Activated CD4-positive, alpha-beta memory T cell treated with anti-CD3 and anti-CD28 coated beads, Interleukin-2, amount 10 ng/mL, durations not matched to agents 7 days and 5 days (primary cell): ENCODE data around the gene PTPN18. TPM values are rescaled to one million over a fixed set of nuclear protein-coding genes. Genes with fewer than 3 reads are reported as not detected.

Experiments
- CTCF ChIA-PET: fragments of 350-600 bp; sonication (Branson Sonifier 250); formaldehyde crosslinking; loops from one replicate; lab custom pipeline; 2021; ENCODE audit warnings: antibody characterized with exemption, inconsistent platforms; lab: Charles Lee
- POLR2A ChIA-PET: fragments of 350-600 bp; sonication (Branson Sonifier 250); formaldehyde crosslinking; loops from one replicate; lab custom pipeline; 2021; ENCODE audit warnings: antibody characterized with exemption; lab: Charles Lee
- DNase-seq: peaks from one replicate; pipeline ENCODE4 v3.0.0-alpha.2; 2020
- H3K27ac Mint-ChIP-seq: one replicate; pipeline ENCODE4 v1.8.0; 2021; ENCODE audit warnings: mild to moderate bottlenecking, mixed read lengths
- H3K27me3 Mint-ChIP-seq: one replicate; pipeline ENCODE4 v1.8.0; 2021; ENCODE audit warnings: mixed read lengths
- H3K36me3 Mint-ChIP-seq: one replicate; pipeline ENCODE4 v1.8.0; 2021; ENCODE audit warnings: low read depth, mixed read lengths
- H3K4me1 Mint-ChIP-seq: one replicate; pipeline ENCODE4 v1.8.0; 2021; ENCODE audit warnings: mixed read lengths
- H3K4me3 Mint-ChIP-seq: one replicate; pipeline ENCODE4 v1.8.0; 2021; ENCODE audit warnings: mild to moderate bottlenecking, mixed read lengths
- H3K9me3 Mint-ChIP-seq: one replicate; pipeline ENCODE4 v1.8.0; 2021; ENCODE audit warnings: mixed read lengths
- total RNA-seq, 2 experiments: library from RNA; stranded (reverse); gene quantifications; one replicate each; pipeline ENCODE4 v1.2.3, GENCODE V29; 2021

Gene PTPN18
- total RNA-seq, 2 experiments from 2014 or later, result 98.0 to 98.6 TPM

GRCh38 chr2:130354139-130354428 lies 1.8 kb upstream of the PTPN18 start:
- peak; percentile 10 for DNase-seq
- Mint-ChIP-seq H3K9me3 (no peaks in the 10 kb centered on the region), H3K27ac (no peak overlapping the region), H3K27me3 (no peaks in the 10 kb centered on the region), H3K4me1 (peaks cover 14% of the 10 kb centered on the region), H3K36me3 (no peaks in the 10 kb centered on the region), H3K4me3 (peak overlapping the region; percentile 72)
- ChIA-PET POLR2A (interaction anchor here (1.5 to 5.7 kb wide), 4 partner anchors 12 to 23 kb away, joined by 4 to 52 read pairs (median 12); partner anchors contain the start of gene IMP4), CTCF (no interaction called here)

GRCh38 chr2:130355172-130355577 lies 681 bp upstream of the PTPN18 start:
- Mint-ChIP-seq H3K27me3 (no peaks in the 10 kb centered on the region), H3K4me1 (peaks cover 14% of the 10 kb centered on the region), H3K27ac (no peak overlapping the region), H3K9me3 (no peaks in the 10 kb centered on the region), H3K4me3 (peak overlapping the region; percentile 72), H3K36me3 (no peaks in the 10 kb centered on the region)
- no peak for DNase-seq
- CTCF ChIA-PET, result interaction anchor here (1.0 kb wide), 1 partner anchor 12 kb away, joined by 5 read pairs; no protein-coding TSS in a partner anchor
- POLR2A ChIA-PET, result interaction anchor here (1.3 to 5.7 kb wide), 5 partner anchors 13 to 174 kb away, joined by 3 to 52 read pairs (median 12); partner anchors contain the start of genes IMP4 and SMPD4

GRCh38 chr2:130357864-130358263 lies 2.0 kb downstream of the PTPN18 start:
- Mint-ChIP-seq H3K4me3 (no peak overlapping the region), H3K27me3 (peaks cover 1% of the 10 kb centered on the region), H3K36me3 (no peaks in the 10 kb centered on the region), H3K4me1 (peaks cover 14% of the 10 kb centered on the region), H3K27ac (no peak overlapping the region), H3K9me3 (no peaks in the 10 kb centered on the region)
- POLR2A ChIA-PET, result no interaction called here
- CTCF ChIA-PET, result no interaction called here
- DNase-seq, result peak; percentile 11

- CTCF ChIA-PET, result no interaction called here
- Mint-ChIP-seq H3K9me3 (no peaks in the 10 kb centered on the region), H3K36me3 (no peaks in the 10 kb centered on the region), H3K27ac (no peak overlapping the region), H3K4me1 (peaks cover 14% of the 10 kb centered on the region), H3K4me3 (no peak overlapping the region), H3K27me3 (peaks cover 1% of the 10 kb centered on the region)
- POLR2A ChIA-PET, result interaction anchor here (1.3 kb wide), 1 partner anchor 16 kb away, joined by 3 read pairs; the partner anchor contains the start of gene IMP4
- DNase-seq, result peak; percentile 9
These were observed 2.8 kb downstream of the PTPN18 start for GRCh38 chr2:130358420-130359350.

- POLR2A ChIA-PET, result interaction anchor here (1.3 kb wide), 1 partner anchor 17 kb away, joined by 3 read pairs; the partner anchor contains the start of gene IMP4
- H3K27me3 Mint-ChIP-seq, result peaks cover 1% of the 10 kb centered on the region
- CTCF ChIA-PET, result no interaction called here
- no peaks in the 10 kb centered on the region for H3K9me3 Mint-ChIP-seq
- H3K4me1 Mint-ChIP-seq, result peaks cover 13% of the 10 kb centered on the region
- DNase-seq, result peak; percentile 6
- no peak overlapping the region for H3K4me3 Mint-ChIP-seq
- H3K36me3 Mint-ChIP-seq, result no peaks in the 10 kb centered on the region
- no peak overlapping the region for H3K27ac Mint-ChIP-seq
These were observed 3.6 kb downstream of the PTPN18 start for GRCh38 chr2:130359466-130359865.

GRCh38 chr2:130363479-130363878 lies 7.6 kb downstream of the PTPN18 start:
- ChIA-PET CTCF (no interaction called here), POLR2A (no interaction called here)
- H3K4me1 Mint-ChIP-seq, result no peaks in the 10 kb centered on the region
- no peak overlapping the region for H3K4me3 Mint-ChIP-seq
- no peak for DNase-seq
- H3K27me3 Mint-ChIP-seq, result peaks cover 1% of the 10 kb centered on the region
- peaks cover 6% of the 10 kb centered on the region for H3K36me3 Mint-ChIP-seq
- no peak overlapping the region for H3K27ac Mint-ChIP-seq
- no peaks in the 10 kb centered on the region for H3K9me3 Mint-ChIP-seq

GRCh38 chr2:130365075-130365474 lies 9.2 kb downstream of the PTPN18 start:
- Mint-ChIP-seq H3K4me3 (no peak overlapping the region), H3K36me3 (peaks cover 9% of the 10 kb centered on the region), H3K9me3 (no peaks in the 10 kb centered on the region), H3K27me3 (peaks cover 1% of the 10 kb centered on the region), H3K4me1 (peaks cover 7% of the 10 kb centered on the region), H3K27ac (no peak overlapping the region)
- no peak for DNase-seq
- ChIA-PET CTCF (no interaction called here), POLR2A (no interaction called here)

- Mint-ChIP-seq H3K27me3 (no peaks in the 10 kb centered on the region), H3K27ac (no peak overlapping the region), H3K9me3 (no peaks in the 10 kb centered on the region), H3K36me3 (peaks cover 15% of the 10 kb centered on the region), H3K4me1 (peaks cover 15% of the 10 kb centered on the region), H3K4me3 (no peak overlapping the region)
- CTCF ChIA-PET, result interaction anchor here (0.8 to 1.1 kb wide), 2 partner anchors 17 to 33 kb away, joined by 3 read pairs; no protein-coding TSS in a partner anchor
- no peak for DNase-seq
- POLR2A ChIA-PET, result interaction anchor here (1.8 kb wide), 1 partner anchor 23 kb away, joined by 6 read pairs; the partner anchor contains the start of gene IMP4
These were observed 10.1 kb downstream of the PTPN18 start for GRCh38 chr2:130365963-130366362.

- ChIA-PET CTCF (interaction anchor here (0.6 to 1.1 kb wide), 3 partner anchors 11 to 34 kb away, joined by 3 read pairs; partner anchors contain the start of gene PTPN18), POLR2A (interaction anchor here (0.9 to 1.8 kb wide), 2 partner anchors 24 to 185 kb away, joined by 3 to 6 read pairs; partner anchors contain the start of genes IMP4 and SMPD4)
- H3K9me3 Mint-ChIP-seq, result no peaks in the 10 kb centered on the region
- no peaks in the 10 kb centered on the region for H3K27me3 Mint-ChIP-seq
- no peak for DNase-seq
- peaks cover 22% of the 10 kb centered on the region for H3K36me3 Mint-ChIP-seq
- no peak overlapping the region for H3K27ac Mint-ChIP-seq
- peaks cover 23% of the 10 kb centered on the region for H3K4me1 Mint-ChIP-seq
- no peak overlapping the region for H3K4me3 Mint-ChIP-seq
These were observed 10.9 kb downstream of the PTPN18 start for GRCh38 chr2:130366720-130367119.

- peak; percentile 10 for DNase-seq
- Mint-ChIP-seq H3K4me3 (no peak overlapping the region), H3K27ac (no peak overlapping the region), H3K27me3 (no peaks in the 10 kb centered on the region), H3K4me1 (peaks cover 36% of the 10 kb centered on the region), H3K36me3 (peaks cover 36% of the 10 kb centered on the region), H3K9me3 (no peaks in the 10 kb centered on the region)
- POLR2A ChIA-PET, result interaction anchor here (3.1 to 3.2 kb wide), 2 partner anchors 10 to 26 kb away, joined by 13 to 53 read pairs; partner anchors contain the start of gene IMP4
- CTCF ChIA-PET, result no interaction called here
These were observed 12.9 kb downstream of the PTPN18 start for GRCh38 chr2:130368786-130369185.

- peaks cover 42% of the 10 kb centered on the region for H3K4me1 Mint-ChIP-seq
- H3K9me3 Mint-ChIP-seq, result no peaks in the 10 kb centered on the region
- H3K36me3 Mint-ChIP-seq, result peaks cover 42% of the 10 kb centered on the region
- CTCF ChIA-PET, result interaction anchor here (2.3 kb wide), 1 partner anchor 26 kb away, joined by 11 read pairs; the partner anchor contains the start of gene IMP4
- DNase-seq, result no peak
- H3K4me3 Mint-ChIP-seq, result no peak overlapping the region
- H3K27me3 Mint-ChIP-seq, result no peaks in the 10 kb centered on the region
- H3K27ac Mint-ChIP-seq, result no peak overlapping the region
- POLR2A ChIA-PET, result interaction anchor here (2.0 to 3.2 kb wide), 3 partner anchors 10 to 188 kb away, joined by 8 to 53 read pairs (median 13); partner anchors contain the start of genes IMP4, MZT2B and SMPD4
These were observed 13.6 kb downstream of the PTPN18 start for GRCh38 chr2:130369311-130369964.

GRCh38 chr2:130369965-130370341 lies 14.1 kb downstream of the PTPN18 start:
- H3K36me3 Mint-ChIP-seq, result peaks cover 47% of the 10 kb centered on the region
- peak overlapping the region; percentile 94 for H3K27ac Mint-ChIP-seq
- POLR2A ChIA-PET, result interaction anchor here (1.8 to 3.2 kb wide), 5 partner anchors 9 to 189 kb away, joined by 5 to 53 read pairs (median 12); partner anchors contain the start of genes IMP4, MZT2B and SMPD4
- no peak for DNase-seq
- H3K27me3 Mint-ChIP-seq, result no peaks in the 10 kb centered on the region
- H3K4me3 Mint-ChIP-seq, result peak overlapping the region; percentile 87
- H3K4me1 Mint-ChIP-seq, result peaks cover 47% of the 10 kb centered on the region
- CTCF ChIA-PET, result interaction anchor here (2.3 kb wide), 1 partner anchor 27 kb away, joined by 11 read pairs; the partner anchor contains the start of gene IMP4
- no peaks in the 10 kb centered on the region for H3K9me3 Mint-ChIP-seq
